ENCODE data around the gene OTOG.

Gene OTOG

DNA sequence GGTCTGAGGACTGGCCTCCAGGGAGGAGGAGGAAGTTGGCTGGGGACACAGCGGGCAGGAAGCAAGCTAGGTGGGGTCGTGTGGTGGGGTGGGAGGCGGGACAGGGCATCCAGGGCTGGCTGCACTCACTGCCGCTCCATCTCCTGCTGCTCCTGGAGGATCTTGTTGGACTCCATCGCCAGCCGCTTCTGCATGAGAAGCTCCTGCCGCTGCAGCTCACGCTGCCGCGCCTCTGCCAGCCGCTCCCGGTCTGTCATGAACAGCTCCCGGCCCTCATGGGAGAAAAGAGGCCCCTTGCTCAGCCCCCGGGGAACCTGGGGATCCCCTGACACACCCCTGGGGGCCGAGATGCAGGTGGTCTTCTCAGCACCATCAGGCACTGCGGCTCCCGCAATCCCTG, 24.4 kb upstream of the OTOG start:
- TF ChIP-seq, protein P1, sequence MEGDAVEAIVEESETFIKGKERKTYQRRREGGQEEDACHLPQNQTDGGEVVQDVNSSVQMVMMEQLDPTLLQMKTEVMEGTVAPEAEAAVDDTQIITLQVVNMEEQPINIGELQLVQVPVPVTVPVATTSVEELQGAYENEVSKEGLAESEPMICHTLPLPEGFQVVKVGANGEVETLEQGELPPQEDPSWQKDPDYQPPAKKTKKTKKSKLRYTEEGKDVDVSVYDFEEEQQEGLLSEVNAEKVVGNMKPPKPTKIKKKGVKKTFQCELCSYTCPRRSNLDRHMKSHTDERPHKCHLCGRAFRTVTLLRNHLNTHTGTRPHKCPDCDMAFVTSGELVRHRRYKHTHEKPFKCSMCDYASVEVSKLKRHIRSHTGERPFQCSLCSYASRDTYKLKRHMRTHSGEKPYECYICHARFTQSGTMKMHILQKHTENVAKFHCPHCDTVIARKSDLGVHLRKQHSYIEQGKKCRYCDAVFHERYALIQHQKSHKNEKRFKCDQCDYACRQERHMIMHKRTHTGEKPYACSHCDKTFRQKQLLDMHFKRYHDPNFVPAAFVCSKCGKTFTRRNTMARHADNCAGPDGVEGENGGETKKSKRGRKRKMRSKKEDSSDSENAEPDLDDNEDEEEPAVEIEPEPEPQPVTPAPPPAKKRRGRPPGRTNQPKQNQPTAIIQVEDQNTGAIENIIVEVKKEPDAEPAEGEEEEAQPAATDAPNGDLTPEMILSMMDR (IDR thresholded peaks at IDR 0.05; ENCODE audit: borderline replicate concordance, extremely low read depth, low read length, poor library complexity, severe bottlenecking): no peak
- TF ChIP-seq EZH2 (IDR thresholded peaks at IDR 0.05; ENCODE audit: borderline replicate concordance, low read depth, low read length, severe bottlenecking): no peak

DNA sequence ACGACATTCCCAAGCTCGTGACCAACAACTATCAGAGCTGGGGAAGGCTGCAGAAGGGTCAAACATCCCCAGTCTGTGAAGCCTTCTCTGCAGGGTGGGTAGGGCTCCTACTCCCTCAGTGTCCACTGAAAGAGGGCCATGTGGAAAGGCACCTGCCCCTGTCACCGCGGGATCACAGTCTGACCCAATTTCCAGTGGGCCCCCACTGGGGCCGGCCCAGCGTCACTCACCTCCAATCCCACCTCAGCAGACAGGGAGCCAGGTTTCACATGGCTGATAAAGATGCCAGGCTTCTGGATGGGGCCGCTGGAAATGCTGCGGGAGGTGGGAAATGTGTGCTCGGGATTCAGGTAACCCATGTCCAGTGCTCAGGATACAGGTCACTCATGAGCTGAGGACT, 22.8 kb upstream of the OTOG start:
- Histone ChIP-seq H2AFZ (ENCODE audit: low read depth, low read length) (no peak overlapping the region), H3K27me3 (ENCODE audit: insufficient read depth, low read length, poor library complexity) (peaks cover 2% of the 10 kb centered on the region), H3K36me3 (ENCODE audit: insufficient read depth, low read length) (no peaks in the 10 kb centered on the region), H3K4me1 (ENCODE audit: insufficient read depth, low read length) (no peaks in the 10 kb centered on the region), H3K27ac (ENCODE audit: low read length) (no peak overlapping the region), H3K4me2 (ENCODE audit: insufficient read depth, low read length) (no peak overlapping the region), H3K4me3 (ENCODE audit: low read depth in 1 of 2, low read length in 2 of 2) (no peak overlapping the region), H4K20me1 (ENCODE audit: insufficient read depth, low read length) (no peaks in the 10 kb centered on the region), H3K79me2 (ENCODE audit: insufficient read depth, low read length) (no peaks in the 10 kb centered on the region), H3K9ac (ENCODE audit: low read depth, low read length) (no peak overlapping the region), H3K9me3 (ENCODE audit: insufficient read depth, low read length, severe bottlenecking) (no peaks in the 10 kb centered on the region)
- TF ChIP-seq EZH2 (IDR thresholded peaks at IDR 0.05; ENCODE audit: borderline replicate concordance, low read depth, low read length, severe bottlenecking): no peak
- TF ChIP-seq, protein P1 (IDR thresholded peaks at IDR 0.05; ENCODE audit: borderline replicate concordance, extremely low read depth, low read length, poor library complexity, severe bottlenecking): no peak
- no peak for ATAC-seq (ENCODE audit: insufficient read depth, low read depth)
- DNase-seq: no peak

More for the DNA sequence above, 24.4 kb upstream of the OTOG start:
- H3K4me3 ChIP-seq (ENCODE audit: low read depth in 1 of 2, low read length in 2 of 2): no peak overlapping the region
- H3K27me3 ChIP-seq (ENCODE audit: insufficient read depth, low read length, poor library complexity): peaks cover 2% of the 10 kb centered on the region
- no peak overlapping the region for H3K27ac ChIP-seq (ENCODE audit: low read length)
- no peaks in the 10 kb centered on the region for H3K9me3 ChIP-seq (ENCODE audit: insufficient read depth, low read length, severe bottlenecking)
- H3K79me2 ChIP-seq (ENCODE audit: insufficient read depth, low read length): no peaks in the 10 kb centered on the region
- ATAC-seq (ENCODE audit: insufficient read depth, low read depth) (no peak), DNase-seq (no peak)
- H3K36me3 ChIP-seq (ENCODE audit: insufficient read depth, low read length): no peaks in the 10 kb centered on the region
- H3K4me2 ChIP-seq (ENCODE audit: insufficient read depth, low read length): no peak overlapping the region
- H4K20me1 ChIP-seq (ENCODE audit: insufficient read depth, low read length): no peaks in the 10 kb centered on the region
- H3K9ac ChIP-seq (ENCODE audit: low read depth, low read length): no peak overlapping the region
- no peak overlapping the region for H2AFZ ChIP-seq (ENCODE audit: low read depth, low read length)
- no peaks in the 10 kb centered on the region for H3K4me1 ChIP-seq (ENCODE audit: insufficient read depth, low read length)

DNA sequence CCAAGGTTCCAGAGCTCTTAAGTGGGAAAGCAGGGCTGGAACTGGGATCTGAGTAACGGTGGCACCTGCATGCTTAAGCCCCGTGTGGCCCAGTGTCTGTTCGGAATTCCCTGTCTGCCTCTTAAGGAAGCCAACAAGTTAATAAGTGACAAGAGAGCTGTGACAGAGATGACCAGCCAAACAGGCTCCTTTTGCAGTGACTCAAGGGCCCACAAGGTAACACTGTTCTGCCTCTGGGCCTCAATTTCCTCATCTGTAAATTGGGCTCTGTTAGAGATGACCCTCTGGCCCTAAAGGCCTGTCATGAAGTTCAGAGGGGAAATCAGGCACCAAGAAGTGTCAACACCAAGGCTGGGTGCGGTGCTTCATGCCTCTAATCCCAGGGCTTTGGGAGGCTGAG, 21.5 kb upstream of the OTOG start:
- Histone ChIP-seq H3K4me1 (ENCODE audit: insufficient read depth, low read length) (no peaks in the 10 kb centered on the region), H4K20me1 (ENCODE audit: insufficient read depth, low read length) (no peaks in the 10 kb centered on the region), H3K4me2 (ENCODE audit: insufficient read depth, low read length) (no peak overlapping the region), H3K27me3 (ENCODE audit: insufficient read depth, low read length, poor library complexity) (peaks cover 12% of the 10 kb centered on the region), H3K36me3 (ENCODE audit: insufficient read depth, low read length) (no peaks in the 10 kb centered on the region), H3K9ac (ENCODE audit: low read depth, low read length) (no peak overlapping the region), H2AFZ (ENCODE audit: low read depth, low read length) (no peak overlapping the region), H3K9me3 (ENCODE audit: insufficient read depth, low read length, severe bottlenecking) (no peaks in the 10 kb centered on the region), H3K4me3 (ENCODE audit: low read depth in 1 of 2, low read length in 2 of 2) (no peak overlapping the region), H3K79me2 (ENCODE audit: insufficient read depth, low read length) (no peaks in the 10 kb centered on the region), H3K27ac (ENCODE audit: low read length) (no peak overlapping the region)
- TF ChIP-seq EZH2 (IDR thresholded peaks at IDR 0.05; ENCODE audit: borderline replicate concordance, low read depth, low read length, severe bottlenecking): no peak
- TF ChIP-seq, protein P1 (IDR thresholded peaks at IDR 0.05; ENCODE audit: borderline replicate concordance, extremely low read depth, low read length, poor library complexity, severe bottlenecking): no peak
- DNase-seq (no peak), ATAC-seq (ENCODE audit: insufficient read depth, low read depth) (no peak)

DNA sequence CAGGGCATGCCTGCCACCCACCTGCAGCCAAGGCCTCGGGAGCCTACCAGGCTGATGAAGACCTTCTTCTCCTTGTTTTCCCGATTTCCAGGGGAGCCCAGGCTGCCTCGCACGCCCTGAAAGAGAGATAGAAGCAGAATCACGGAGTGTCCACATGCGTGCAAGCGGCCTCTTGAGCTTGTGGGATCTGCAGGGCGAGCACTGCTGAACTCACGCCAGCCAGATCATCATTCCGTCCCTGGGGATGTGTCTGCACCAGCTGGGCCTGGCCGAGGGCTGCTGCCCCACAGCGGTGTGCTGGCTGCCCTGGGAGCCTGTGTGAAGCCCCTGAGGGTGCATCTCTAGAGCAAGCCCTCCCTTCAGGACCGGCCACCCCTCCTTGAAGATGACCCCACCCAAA, 20.7 kb upstream of the OTOG start:
- Histone ChIP-seq H3K27me3 (ENCODE audit: insufficient read depth, low read length, poor library complexity) (peaks cover 12% of the 10 kb centered on the region), H3K79me2 (ENCODE audit: insufficient read depth, low read length) (no peaks in the 10 kb centered on the region), H4K20me1 (ENCODE audit: insufficient read depth, low read length) (no peaks in the 10 kb centered on the region), H3K4me3 (ENCODE audit: low read depth in 1 of 2, low read length in 2 of 2) (no peak overlapping the region), H3K4me2 (ENCODE audit: insufficient read depth, low read length) (no peak overlapping the region), H3K9me3 (ENCODE audit: insufficient read depth, low read length, severe bottlenecking) (no peaks in the 10 kb centered on the region), H2AFZ (ENCODE audit: low read depth, low read length) (no peak overlapping the region), H3K36me3 (ENCODE audit: insufficient read depth, low read length) (no peaks in the 10 kb centered on the region), H3K27ac (ENCODE audit: low read length) (no peak overlapping the region), H3K9ac (ENCODE audit: low read depth, low read length) (no peak overlapping the region), H3K4me1 (ENCODE audit: insufficient read depth, low read length) (no peaks in the 10 kb centered on the region)
- DNase-seq (no peak), ATAC-seq (ENCODE audit: insufficient read depth, low read depth) (no peak)
- no peak for TF ChIP-seq EZH2 (IDR thresholded peaks at IDR 0.05; ENCODE audit: borderline replicate concordance, low read depth, low read length, severe bottlenecking)
- TF ChIP-seq, protein P1 (IDR thresholded peaks at IDR 0.05; ENCODE audit: borderline replicate concordance, extremely low read depth, low read length, poor library complexity, severe bottlenecking): no peak
